Panc1 (cell line): Measurements from ENCODE around the gene OVOL2.

ENCODE experiments used
- POLR2AphosphoS5 ChIP-seq: IDR thresholded peaks from 2 replicates; pipeline ENCODE4 v1.6.1; 2012; ENCODE audit warnings: mild to moderate bottlenecking, low read depth, low read length, moderate library complexity
- REST ChIP-seq, 2 experiments: IDR thresholded peaks; 2 replicates each; pipeline ENCODE4 v1.6.1; 2011 to 2012; ENCODE audit warnings: low read depth in 2 of 2, control low read depth in 1 of 2, low read length in 1 of 2, mild to moderate bottlenecking in 1 of 2, moderate library complexity in 1 of 2; ENCODE audit not compliant: insufficient read depth in 1 of 2
- SIN3A ChIP-seq: IDR thresholded peaks from 2 replicates; pipeline ENCODE4 v1.6.1; 2012; ENCODE audit warnings: low read depth, mild to moderate bottlenecking, low read length, moderate library complexity, borderline replicate concordance; ENCODE audit not compliant: insufficient read depth
- TCF7L2 ChIP-seq: IDR thresholded peaks from 2 replicates; pipeline ENCODE4 v1.6.1; 2011; ENCODE audit warnings: mild to moderate bottlenecking, low read depth, low read length, inconsistent platforms
- TF ChIP-seq, protein P1 (sequence below): fragments of 450-650 bp; IDR thresholded peaks from 2 replicates; pipeline ENCODE4 v1.5.1; 2017; ENCODE audit warnings: mild to moderate bottlenecking

GRCh38 chr20:18050628-18051027 is 7.1 kb downstream of the OVOL2 start:
- no peak for TF ChIP-seq POLR2AphosphoS5
- TF ChIP-seq, protein P1, sequence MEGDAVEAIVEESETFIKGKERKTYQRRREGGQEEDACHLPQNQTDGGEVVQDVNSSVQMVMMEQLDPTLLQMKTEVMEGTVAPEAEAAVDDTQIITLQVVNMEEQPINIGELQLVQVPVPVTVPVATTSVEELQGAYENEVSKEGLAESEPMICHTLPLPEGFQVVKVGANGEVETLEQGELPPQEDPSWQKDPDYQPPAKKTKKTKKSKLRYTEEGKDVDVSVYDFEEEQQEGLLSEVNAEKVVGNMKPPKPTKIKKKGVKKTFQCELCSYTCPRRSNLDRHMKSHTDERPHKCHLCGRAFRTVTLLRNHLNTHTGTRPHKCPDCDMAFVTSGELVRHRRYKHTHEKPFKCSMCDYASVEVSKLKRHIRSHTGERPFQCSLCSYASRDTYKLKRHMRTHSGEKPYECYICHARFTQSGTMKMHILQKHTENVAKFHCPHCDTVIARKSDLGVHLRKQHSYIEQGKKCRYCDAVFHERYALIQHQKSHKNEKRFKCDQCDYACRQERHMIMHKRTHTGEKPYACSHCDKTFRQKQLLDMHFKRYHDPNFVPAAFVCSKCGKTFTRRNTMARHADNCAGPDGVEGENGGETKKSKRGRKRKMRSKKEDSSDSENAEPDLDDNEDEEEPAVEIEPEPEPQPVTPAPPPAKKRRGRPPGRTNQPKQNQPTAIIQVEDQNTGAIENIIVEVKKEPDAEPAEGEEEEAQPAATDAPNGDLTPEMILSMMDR = no peak
- no peak for TF ChIP-seq REST (IDR thresholded peaks at IDR 0.05; ENCODE audit: insufficient read depth in 1 of 2, low read depth in 2 of 2, low read length in 1 of 2)
- TF ChIP-seq SIN3A = no peak
- TF ChIP-seq TCF7L2 = no peak
